Right lobe of liver (tissue), 4 donors: ENCODE results near the gene CHMP2B.

ENCODE experiments used
- POLR2A ChIP-seq: fragments of 450-650 bp; IDR thresholded peaks from one replicate; pipeline ENCODE4 v1.6.1; 2017; ENCODE audit warnings: antibody characterized with exemption, mild to moderate bottlenecking
- TF ChIP-seq, protein P1 (sequence below), 4 donors: fragments of 200-600 bp in 3 of 4; fragments of 450-650 bp in 1 of 4; IDR thresholded peaks; one replicate each; pipeline versions ENCODE4 v1.5.1 to v1.8.0; 2016 to 2022; ENCODE audit warnings: antibody characterized with exemption in 4 of 4, mild to moderate bottlenecking in 2 of 4
- donor health status: DM: no; HTN: no; CAD: no.
- donor health status: DM: no; HTN: no; CAD: no.
- donor health status: DM: no; HTN: yes; CAD: no.

GRCh38 chr3:87246662-87247429 lies 19.7 kb downstream of the CHMP2B start:
- TF ChIP-seq, protein P1, sequence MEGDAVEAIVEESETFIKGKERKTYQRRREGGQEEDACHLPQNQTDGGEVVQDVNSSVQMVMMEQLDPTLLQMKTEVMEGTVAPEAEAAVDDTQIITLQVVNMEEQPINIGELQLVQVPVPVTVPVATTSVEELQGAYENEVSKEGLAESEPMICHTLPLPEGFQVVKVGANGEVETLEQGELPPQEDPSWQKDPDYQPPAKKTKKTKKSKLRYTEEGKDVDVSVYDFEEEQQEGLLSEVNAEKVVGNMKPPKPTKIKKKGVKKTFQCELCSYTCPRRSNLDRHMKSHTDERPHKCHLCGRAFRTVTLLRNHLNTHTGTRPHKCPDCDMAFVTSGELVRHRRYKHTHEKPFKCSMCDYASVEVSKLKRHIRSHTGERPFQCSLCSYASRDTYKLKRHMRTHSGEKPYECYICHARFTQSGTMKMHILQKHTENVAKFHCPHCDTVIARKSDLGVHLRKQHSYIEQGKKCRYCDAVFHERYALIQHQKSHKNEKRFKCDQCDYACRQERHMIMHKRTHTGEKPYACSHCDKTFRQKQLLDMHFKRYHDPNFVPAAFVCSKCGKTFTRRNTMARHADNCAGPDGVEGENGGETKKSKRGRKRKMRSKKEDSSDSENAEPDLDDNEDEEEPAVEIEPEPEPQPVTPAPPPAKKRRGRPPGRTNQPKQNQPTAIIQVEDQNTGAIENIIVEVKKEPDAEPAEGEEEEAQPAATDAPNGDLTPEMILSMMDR (IDR thresholded peaks at IDR 0.05) = no peak
- no peak for TF ChIP-seq POLR2A
